ENCODE data around the gene TRIM3.

The TRIM3 gene

DNA sequence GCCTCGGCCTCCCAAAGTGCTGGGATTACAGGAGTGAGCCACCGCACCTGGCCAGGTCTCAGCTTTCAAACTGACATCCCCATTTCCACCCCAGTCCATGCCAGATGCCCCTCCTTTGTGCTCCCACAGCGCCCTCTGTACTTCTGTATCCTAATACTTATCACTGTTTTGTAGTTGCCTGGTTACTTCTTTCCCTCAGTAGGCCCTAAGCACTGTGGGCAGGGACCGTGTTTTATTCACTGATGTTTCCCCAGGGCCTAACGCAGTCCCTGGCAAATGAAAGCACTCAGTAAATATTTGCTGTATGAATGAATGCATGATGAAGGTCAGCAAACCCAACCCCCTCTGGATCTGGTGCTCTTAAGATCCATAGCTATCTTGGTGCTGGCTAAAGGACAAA is 2.2 kb upstream of the TRIM3 start:
- Histone ChIP-seq H3K79me2 (peaks cover 3% of the 10 kb centered on the region), H3K4me1 (peaks cover 4% of the 10 kb centered on the region), H3K4me3 (ENCODE audit: low read depth, low read length) (no peak overlapping the region), H3K27me3 (ENCODE audit: control insufficient read depth, insufficient read depth, low read length) (no peaks in the 10 kb centered on the region), H3K27ac (no peak overlapping the region), H3K9ac (no peak overlapping the region), H2AFZ (no peak overlapping the region), H3K36me3 (ENCODE audit: control insufficient read depth, insufficient read depth, low read length) (no peaks in the 10 kb centered on the region), H3K9me3 (ENCODE audit: control insufficient read depth, low read length) (no peaks in the 10 kb centered on the region), H3K4me2 (ENCODE audit: low read length) (no peak overlapping the region)
- TF ChIP-seq, protein P1, sequence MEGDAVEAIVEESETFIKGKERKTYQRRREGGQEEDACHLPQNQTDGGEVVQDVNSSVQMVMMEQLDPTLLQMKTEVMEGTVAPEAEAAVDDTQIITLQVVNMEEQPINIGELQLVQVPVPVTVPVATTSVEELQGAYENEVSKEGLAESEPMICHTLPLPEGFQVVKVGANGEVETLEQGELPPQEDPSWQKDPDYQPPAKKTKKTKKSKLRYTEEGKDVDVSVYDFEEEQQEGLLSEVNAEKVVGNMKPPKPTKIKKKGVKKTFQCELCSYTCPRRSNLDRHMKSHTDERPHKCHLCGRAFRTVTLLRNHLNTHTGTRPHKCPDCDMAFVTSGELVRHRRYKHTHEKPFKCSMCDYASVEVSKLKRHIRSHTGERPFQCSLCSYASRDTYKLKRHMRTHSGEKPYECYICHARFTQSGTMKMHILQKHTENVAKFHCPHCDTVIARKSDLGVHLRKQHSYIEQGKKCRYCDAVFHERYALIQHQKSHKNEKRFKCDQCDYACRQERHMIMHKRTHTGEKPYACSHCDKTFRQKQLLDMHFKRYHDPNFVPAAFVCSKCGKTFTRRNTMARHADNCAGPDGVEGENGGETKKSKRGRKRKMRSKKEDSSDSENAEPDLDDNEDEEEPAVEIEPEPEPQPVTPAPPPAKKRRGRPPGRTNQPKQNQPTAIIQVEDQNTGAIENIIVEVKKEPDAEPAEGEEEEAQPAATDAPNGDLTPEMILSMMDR (IDR thresholded peaks at IDR 0.05), result no peak

GRCh38 chr11:6474806-6475500 is 1.2 kb upstream of the TRIM3 start:
- Histone ChIP-seq H3K4me3 (ENCODE audit: low read depth, low read length) (no peak overlapping the region), H3K27ac (no peak overlapping the region), H3K36me3 (ENCODE audit: control insufficient read depth, insufficient read depth, low read length) (no peaks in the 10 kb centered on the region), H3K4me2 (ENCODE audit: low read length) (no peak overlapping the region), H2AFZ (no peak overlapping the region), H3K4me1 (peaks cover 2% of the 10 kb centered on the region), H3K9ac (no peak overlapping the region), H3K79me2 (no peaks in the 10 kb centered on the region), H3K27me3 (ENCODE audit: control insufficient read depth, insufficient read depth, low read length) (no peaks in the 10 kb centered on the region), H3K9me3 (ENCODE audit: control insufficient read depth, low read length) (no peaks in the 10 kb centered on the region)
- TF ChIP-seq, protein P1 (IDR thresholded peaks at IDR 0.05), result no peak

GRCh38 chr11:6474413-6474792 is 662 bp upstream of the TRIM3 start:
- Histone ChIP-seq H3K79me2 (no peaks in the 10 kb centered on the region), H3K9me3 (ENCODE audit: control insufficient read depth, low read length) (no peaks in the 10 kb centered on the region), H2AFZ (peak overlapping the region; percentile 85), H3K4me2 (ENCODE audit: low read length) (peak overlapping the region; percentile 65), H3K27ac (peak overlapping the region; percentile 84), H3K9ac (no peak overlapping the region), H3K36me3 (ENCODE audit: control insufficient read depth, insufficient read depth, low read length) (no peaks in the 10 kb centered on the region), H3K4me1 (peaks cover 2% of the 10 kb centered on the region), H3K27me3 (ENCODE audit: control insufficient read depth, insufficient read depth, low read length) (no peaks in the 10 kb centered on the region), H3K4me3 (ENCODE audit: low read depth, low read length) (peak overlapping the region; percentile 64)
- TF ChIP-seq, protein P1 (IDR thresholded peaks at IDR 0.05), result no peak

GRCh38 chr11:6472934-6473333 is 807 bp downstream of the TRIM3 start:
- TF ChIP-seq, protein P1 (IDR thresholded peaks at IDR 0.05), result no peak
- Histone ChIP-seq H3K27ac (no peak overlapping the region), H3K27me3 (ENCODE audit: control insufficient read depth, insufficient read depth, low read length) (no peaks in the 10 kb centered on the region)

GRCh38 chr11:6469599-6469998 is 4.1 kb downstream of the TRIM3 start:
- Histone ChIP-seq H3K9ac (no peak overlapping the region), H3K4me3 (ENCODE audit: low read depth, low read length) (no peak overlapping the region), H3K36me3 (ENCODE audit: control insufficient read depth, insufficient read depth, low read length) (no peaks in the 10 kb centered on the region), H3K27me3 (ENCODE audit: control insufficient read depth, insufficient read depth, low read length) (no peaks in the 10 kb centered on the region), H3K27ac (no peak overlapping the region), H3K4me1 (peaks cover 2% of the 10 kb centered on the region), H3K9me3 (ENCODE audit: control insufficient read depth, low read length) (no peaks in the 10 kb centered on the region), H3K4me2 (ENCODE audit: low read length) (no peak overlapping the region), H3K79me2 (no peaks in the 10 kb centered on the region), H2AFZ (no peak overlapping the region)
- TF ChIP-seq, protein P1 (IDR thresholded peaks at IDR 0.05), result no peak

More at GRCh38 chr11:6472934-6473333, 807 bp downstream of the TRIM3 start:
- H3K79me2 ChIP-seq, result no peaks in the 10 kb centered on the region
- no peak overlapping the region for H3K4me3 ChIP-seq (ENCODE audit: low read depth, low read length)
- H3K9ac ChIP-seq, result no peak overlapping the region
- H3K9me3 ChIP-seq (ENCODE audit: control insufficient read depth, low read length), result no peaks in the 10 kb centered on the region
- peak overlapping the region; percentile 51 for H3K4me2 ChIP-seq (ENCODE audit: low read length)
- H3K4me1 ChIP-seq, result peaks cover 2% of the 10 kb centered on the region
- no peak overlapping the region for H2AFZ ChIP-seq
- H3K36me3 ChIP-seq (ENCODE audit: control insufficient read depth, insufficient read depth, low read length), result no peaks in the 10 kb centered on the region
